ENCODE data around the gene SMURF2. TPM values are rescaled to one million over a fixed set of nuclear protein-coding genes. Genes with fewer than 3 reads are reported as not detected.
"Not testable (repeated sequence)": the region's sequence is repeated elsewhere in the genome, so short reads cannot be mapped to it uniquely, and the experiment has no call there.

The SMURF2 gene
- total RNA-seq, 3 donors from 2014 or later, result 27.2 to 48.3 (median 28.6) TPM

- intact Hi-C loops (cut with DNase I; ENCODE audit: low total_unique reads), result no loop called here
- no peak for DNase-seq (ENCODE audit: low spot score in 2 of 2)
- Histone ChIP-seq H3K27me3 (no peaks in the 10 kb centered on the region), H3K36me3 (no peaks in the 10 kb centered on the region), H3K4me3 (no peak overlapping the region), H3K4me1 (no peaks in the 10 kb centered on the region), H3K9me3 (no peaks in the 10 kb centered on the region), H3K27ac (no peak overlapping the region)
- TF ChIP-seq POLR2AphosphoS5 (IDR thresholded peaks at IDR 0.05) (no peak), CTCF (IDR thresholded peaks at IDR 0.05) (no peak), POLR2A (IDR thresholded peaks at IDR 0.05) (no peak)
These were observed 79.1 kb downstream of the SMURF2 start for GRCh38 chr17:64583038-64583437.

- no peak overlapping the region for H3K27ac ChIP-seq
- DNase-seq (ENCODE audit: low spot score in 2 of 2), result no peak
- TF ChIP-seq POLR2AphosphoS5 (IDR thresholded peaks at IDR 0.05) (no peak), POLR2A (IDR thresholded peaks at IDR 0.05) (no peak), CTCF (IDR thresholded peaks at IDR 0.05) (no peak)
- H3K4me3 ChIP-seq, result no peak overlapping the region
- no peaks in the 10 kb centered on the region for H3K9me3 ChIP-seq
- H3K27me3 ChIP-seq, result no peaks in the 10 kb centered on the region
- H3K36me3 ChIP-seq, result no peaks in the 10 kb centered on the region
- intact Hi-C loops (cut with DNase I; ENCODE audit: low total_unique reads), result no loop called here
- no peaks in the 10 kb centered on the region for H3K4me1 ChIP-seq
These were observed 81.5 kb downstream of the SMURF2 start for GRCh38 chr17:64580384-64581315.

- DNase-seq (ENCODE audit: low spot score in 2 of 2), result no peak
- Histone ChIP-seq H3K36me3 (no peaks in the 10 kb centered on the region), H3K9me3 (no peaks in the 10 kb centered on the region), H3K4me1 (no peaks in the 10 kb centered on the region), H3K27ac (no peak overlapping the region), H3K27me3 (no peaks in the 10 kb centered on the region), H3K4me3 (no peak overlapping the region)
- TF ChIP-seq CTCF (IDR thresholded peaks at IDR 0.05), result no peak
- no peak for TF ChIP-seq POLR2A (IDR thresholded peaks at IDR 0.05)
- TF ChIP-seq POLR2AphosphoS5 (IDR thresholded peaks at IDR 0.05), result no peak
- intact Hi-C loops (cut with DNase I; ENCODE audit: low total_unique reads), result no loop called here
These were observed 82.2 kb downstream of the SMURF2 start for GRCh38 chr17:64579917-64580316.

- H3K27ac ChIP-seq; H3K9me3 ChIP-seq; H3K4me3 ChIP-seq; intact Hi-C loops (cut with DNase I; ENCODE audit: low total_unique reads); H3K27me3 ChIP-seq; H3K36me3 ChIP-seq; DNase-seq (ENCODE audit: low spot score in 2 of 2); H3K4me1 ChIP-seq: not testable (repeated sequence)
These were observed 85.1 kb downstream of the SMURF2 start for GRCh38 chr17:64577025-64577424.

GRCh38 chr17:64575431-64575830 is 86.7 kb downstream of the SMURF2 start:
- H3K27me3 ChIP-seq, result no peaks in the 10 kb centered on the region
- H3K9me3 ChIP-seq, result no peaks in the 10 kb centered on the region
- no peak overlapping the region for H3K27ac ChIP-seq
- intact Hi-C loops (cut with DNase I; ENCODE audit: low total_unique reads), result no loop called here
- DNase-seq (ENCODE audit: low spot score in 2 of 2), result no peak
- H3K4me1 ChIP-seq, result no peaks in the 10 kb centered on the region
- TF ChIP-seq POLR2AphosphoS5 (IDR thresholded peaks at IDR 0.05) (no peak), CTCF (IDR thresholded peaks at IDR 0.05) (no peak), POLR2A (IDR thresholded peaks at IDR 0.05) (no peak)
- H3K36me3 ChIP-seq, result no peaks in the 10 kb centered on the region
- H3K4me3 ChIP-seq, result no peak overlapping the region

All from breast epithelium (tissue), 4 donors.